GM19397 (cell line): Measurements from ENCODE around the gene ACOT12.
A peak's percentile ranks its signal among the peaks of the same experiment; 100 is the strongest.
"Not testable (repeated sequence)": the region's sequence is repeated elsewhere in the genome, so short reads cannot be mapped to it uniquely, and the experiment has no call there.

Source experiments
- ATAC-seq: cut with Tn5 transposase; IDR thresholded peaks from one replicate; pipeline ENCODE4 v1.9.1; 2021; ENCODE audit warnings: mild to moderate bottlenecking, moderate library complexity; ENCODE audit not compliant: unreplicated experiment

Gene ACOT12

DNA sequence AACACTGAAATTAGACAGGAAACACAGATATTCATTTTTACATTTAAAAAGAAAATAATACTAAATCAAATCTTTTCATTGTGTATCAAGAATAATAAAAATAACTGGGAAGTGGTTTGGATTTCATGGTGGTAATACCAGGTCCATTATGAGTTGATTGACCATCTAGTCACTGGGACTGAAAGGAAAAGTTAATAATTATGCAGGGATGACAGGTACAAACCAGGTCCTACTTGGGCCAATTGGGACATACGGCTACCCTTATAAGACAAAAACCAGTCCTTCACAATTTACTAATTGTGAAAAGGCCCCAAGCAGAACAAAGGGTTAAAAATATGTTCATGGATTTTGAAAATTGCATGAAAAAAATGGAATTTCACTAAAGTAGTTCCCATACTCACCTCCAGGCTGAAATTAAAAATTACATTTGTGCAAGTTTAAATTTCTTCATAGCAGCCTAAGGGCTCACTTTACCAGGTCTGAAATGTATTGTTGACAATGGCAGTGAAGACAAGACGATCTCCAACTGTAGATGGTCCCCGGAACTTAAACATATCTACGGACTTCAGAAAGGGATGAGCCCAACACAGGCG, 48.4 kb downstream of the ACOT12 start:
- no peak for ATAC-seq

DNA sequence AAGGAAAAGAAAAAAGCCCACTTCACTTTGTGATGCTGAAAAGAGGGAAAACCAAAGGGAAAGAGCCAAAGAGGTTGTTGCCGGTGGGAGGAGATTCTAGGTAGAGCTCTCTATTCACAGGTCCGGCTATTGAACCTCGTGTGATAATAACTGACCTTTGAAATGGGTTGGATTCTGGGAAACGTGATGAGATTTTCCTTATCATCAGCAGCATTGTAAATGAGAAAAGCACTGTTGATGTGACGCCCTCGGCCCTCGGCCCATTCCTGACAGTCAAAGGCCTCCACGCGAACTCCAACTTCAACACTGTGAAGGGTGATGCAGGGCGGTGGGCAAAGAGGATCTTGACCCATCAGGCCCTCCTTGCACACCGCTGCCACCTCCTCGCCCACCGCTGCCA, 49.2 kb downstream of the ACOT12 start:
- ATAC-seq = no peak

DNA sequence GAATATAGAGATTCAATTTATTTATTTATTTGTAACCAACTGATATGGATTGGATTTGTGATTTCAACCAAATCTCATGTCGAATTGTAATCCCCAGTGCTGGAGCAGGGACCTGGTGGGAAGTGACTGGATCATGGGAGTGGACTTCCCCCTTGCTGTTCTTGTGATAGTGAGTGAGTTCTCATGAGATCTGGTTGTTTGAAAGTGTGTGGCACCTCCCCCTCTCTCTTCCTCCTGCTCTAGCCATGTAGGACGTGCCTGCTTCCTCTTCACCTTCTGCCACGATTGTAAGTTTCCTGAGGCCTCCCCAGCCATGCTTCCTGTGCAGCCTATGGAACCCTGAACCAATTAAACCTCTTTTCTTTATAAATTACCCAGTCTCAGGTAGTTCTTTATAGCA, 55.7 kb downstream of the ACOT12 start:
- ATAC-seq = not testable (repeated sequence)

DNA sequence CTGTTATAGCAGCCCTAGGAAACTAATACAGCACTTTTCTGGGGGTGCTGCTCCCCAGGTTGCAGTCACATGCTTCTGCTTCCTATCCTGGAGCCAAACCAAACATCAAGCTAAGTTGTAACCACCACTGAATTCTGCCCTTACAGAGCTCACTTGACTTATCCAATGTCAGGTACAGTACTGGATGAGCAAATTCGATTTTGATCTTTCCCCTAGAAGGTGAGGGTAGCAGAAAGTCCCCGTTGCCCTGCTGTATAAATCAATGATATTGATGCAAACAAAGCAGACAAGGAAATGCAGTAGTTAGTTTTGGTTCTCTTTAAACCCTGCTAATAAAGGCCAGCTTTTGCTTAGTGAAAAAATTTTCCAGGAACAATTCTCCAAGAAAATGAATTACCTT, 56.1 kb downstream of the ACOT12 start:
- no peak for ATAC-seq

DNA sequence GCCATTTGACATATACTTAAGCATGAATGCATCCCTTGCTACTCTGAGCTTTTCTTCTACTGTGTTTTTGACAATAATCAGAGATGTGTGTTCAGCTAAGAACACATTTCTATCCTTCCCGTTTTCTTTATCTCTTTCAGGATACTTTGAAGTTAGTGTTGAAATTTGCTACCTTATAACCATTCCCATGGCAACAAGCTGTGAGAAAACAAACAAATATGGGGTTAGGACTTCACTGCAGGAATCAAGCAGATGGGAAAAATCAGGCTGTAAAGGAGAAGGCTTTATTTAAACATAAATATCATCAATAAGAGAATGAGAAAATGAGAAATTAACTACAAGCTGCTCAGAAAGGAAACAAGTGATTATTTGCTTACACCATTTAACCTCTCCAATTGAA, 57.4 kb downstream of the ACOT12 start:
- no peak for ATAC-seq

DNA sequence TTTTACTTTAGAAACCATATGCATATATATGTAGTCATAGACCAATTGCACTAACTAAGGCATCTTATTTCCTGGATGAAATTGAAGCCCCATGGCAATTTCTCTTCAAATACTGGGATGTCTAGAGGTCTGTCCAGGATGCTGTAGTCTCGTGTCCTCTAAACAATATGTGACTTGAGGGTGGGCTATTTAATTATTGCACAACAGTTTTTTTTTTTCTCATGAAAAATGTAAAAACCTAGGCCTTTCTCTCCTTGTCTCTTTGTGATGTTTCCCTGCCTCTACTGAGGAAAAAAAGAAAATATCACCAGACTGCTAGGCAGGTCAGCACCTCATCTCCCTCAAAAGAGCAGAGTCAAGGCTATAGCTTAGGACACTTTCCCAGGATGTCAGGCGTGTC, 58.0 kb downstream of the ACOT12 start:
- no peak for ATAC-seq

DNA sequence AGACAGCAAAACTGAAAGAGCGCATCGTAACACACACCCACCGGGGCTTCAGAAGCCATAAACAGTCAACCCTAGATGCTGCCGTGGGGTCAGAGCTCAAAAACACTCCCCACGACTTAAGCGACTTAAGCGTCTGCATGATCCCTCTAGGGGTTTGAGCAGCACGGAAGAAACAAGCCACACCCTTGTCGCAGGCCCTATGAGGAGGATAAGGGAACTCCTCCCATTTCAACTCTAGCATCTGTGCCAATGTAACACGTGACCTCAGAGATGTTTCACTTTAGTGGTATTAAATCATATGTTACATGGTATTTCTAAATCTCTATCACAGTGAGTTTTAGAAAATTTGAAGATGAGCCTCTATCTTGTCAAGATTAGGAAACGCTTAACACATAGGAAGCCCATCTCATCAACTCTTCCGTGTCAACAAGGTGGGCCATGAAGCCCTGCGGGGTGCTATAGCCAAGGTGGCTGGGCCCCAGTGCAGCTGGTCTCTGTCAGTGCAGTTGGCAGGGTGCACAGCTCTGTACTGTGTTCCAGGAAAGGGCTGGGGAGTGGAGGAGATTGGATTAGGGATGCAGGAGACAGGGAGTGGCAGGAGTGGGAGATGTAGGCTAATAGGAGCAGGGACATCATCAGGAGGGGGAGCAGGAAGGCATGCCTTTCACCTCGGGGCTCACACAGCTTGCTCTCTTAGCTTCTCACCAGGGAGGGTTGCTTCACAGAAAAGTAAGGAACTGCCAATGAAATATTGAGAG, 59.5 kb downstream of the ACOT12 start:
- ATAC-seq = no peak

DNA sequence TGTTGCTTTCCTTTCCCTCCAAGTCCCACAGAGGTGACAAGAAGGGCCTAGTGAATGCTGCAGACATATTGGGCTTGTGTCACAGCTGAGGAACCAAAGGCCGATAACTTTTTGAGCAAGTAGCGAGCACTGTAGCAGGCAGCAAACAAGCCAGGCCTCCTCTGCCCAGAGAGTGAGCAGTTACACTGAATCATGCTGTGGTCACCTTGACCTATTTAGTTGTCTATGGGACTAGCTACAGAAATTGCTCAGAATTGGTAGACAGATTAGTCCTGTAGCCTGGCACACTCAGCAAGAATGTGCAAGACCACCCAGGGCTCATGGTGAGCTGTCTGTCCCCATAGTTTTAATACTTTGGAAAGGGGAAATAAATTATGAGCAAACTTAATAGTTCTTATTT, 67.4 kb downstream of the ACOT12 start:
- no peak for ATAC-seq

DNA sequence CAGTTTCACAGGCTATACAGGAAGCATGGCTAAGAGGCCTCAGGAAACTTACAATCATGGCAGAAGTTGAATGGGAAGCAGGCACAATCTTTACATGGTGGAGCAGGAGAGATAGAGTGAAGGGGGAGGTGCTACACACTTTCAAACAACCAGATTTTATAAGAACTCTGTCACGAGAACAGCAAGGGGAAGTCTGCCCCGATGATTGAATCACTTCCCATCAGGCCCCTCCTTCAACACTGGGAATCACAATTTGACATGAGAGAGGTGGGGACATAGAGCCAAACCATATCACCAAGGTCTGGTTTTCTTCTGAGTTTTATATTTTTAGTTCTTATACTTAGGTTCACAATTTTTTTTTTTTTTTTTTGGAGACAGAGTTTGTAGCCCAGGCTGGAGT, 76.4 kb downstream of the ACOT12 start:
- no peak for ATAC-seq

DNA sequence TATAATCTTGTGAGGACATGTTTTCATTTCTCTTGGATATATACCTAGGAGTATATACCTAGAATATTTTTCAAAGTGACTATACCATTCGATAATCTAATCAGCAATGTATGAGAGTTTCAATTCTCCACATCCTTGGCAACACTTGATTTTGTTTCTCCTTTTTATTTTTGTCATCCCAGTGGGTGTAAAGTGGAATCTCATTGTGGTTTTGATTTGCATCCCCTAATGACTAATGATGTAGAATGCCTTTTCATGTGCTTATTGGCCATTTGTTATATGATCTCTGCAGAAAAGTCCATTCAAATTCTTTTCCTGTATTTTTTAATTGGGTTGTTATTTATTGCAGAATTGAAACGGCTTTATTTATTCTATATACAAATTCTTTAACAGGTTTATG, 77.4 kb downstream of the ACOT12 start:
- no peak for ATAC-seq

DNA sequence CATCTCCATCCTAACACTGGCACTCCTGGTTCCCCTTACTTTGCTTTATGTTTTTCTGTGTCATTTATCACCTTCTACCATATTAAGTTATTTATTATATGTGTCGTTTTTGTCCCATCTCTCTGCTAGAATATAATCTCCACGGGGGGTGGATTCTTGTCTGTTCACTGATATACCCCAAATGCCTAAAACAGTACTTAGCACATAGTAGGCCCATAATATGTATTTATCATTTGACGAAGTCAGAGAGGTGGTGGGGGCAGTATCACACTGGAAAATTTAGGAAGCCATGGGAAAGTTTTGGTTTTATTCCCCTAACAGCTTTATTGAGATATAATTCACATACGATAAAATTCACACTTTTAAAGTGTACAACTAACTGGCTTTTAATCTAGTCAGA, 78.1 kb downstream of the ACOT12 start:
- ATAC-seq = no peak

DNA sequence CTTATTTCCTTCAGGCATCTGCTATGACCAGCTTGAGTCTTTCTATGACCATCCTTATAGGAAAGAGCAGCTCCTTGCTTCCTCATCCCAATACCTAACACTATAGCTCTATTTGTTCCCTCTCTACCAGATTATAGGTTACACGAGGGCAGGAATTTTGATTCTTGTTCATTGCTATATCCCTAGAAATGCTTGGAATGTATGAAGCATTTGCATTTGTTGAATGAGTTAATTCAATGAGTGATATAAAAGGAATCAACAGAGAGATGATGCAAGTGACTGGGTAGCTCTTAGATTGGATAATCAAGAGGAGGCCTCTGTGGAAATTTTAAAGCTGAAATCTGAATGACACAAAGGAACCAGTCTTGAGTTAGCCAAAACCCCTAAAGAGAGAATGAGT, 78.6 kb downstream of the ACOT12 start:
- ATAC-seq = no peak

DNA sequence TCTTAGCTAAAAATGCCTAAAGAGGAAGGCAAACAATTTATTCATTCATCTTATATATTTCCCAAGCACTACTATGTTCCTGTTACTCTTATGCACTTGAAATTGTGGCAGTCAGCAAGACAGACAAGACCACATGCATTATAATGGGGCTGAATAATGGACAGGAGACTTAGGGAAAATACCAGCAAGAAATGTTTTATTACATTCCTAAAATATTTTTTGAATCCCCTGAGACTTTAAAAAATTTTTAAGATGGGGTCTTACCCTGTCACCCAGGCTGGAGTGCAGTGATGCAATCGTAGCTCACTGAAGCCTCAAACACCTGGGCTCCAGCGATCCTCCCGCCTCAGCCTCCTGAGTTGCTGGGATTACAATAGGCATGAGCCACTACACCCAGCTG, 79.4 kb downstream of the ACOT12 start:
- ATAC-seq = no peak

DNA sequence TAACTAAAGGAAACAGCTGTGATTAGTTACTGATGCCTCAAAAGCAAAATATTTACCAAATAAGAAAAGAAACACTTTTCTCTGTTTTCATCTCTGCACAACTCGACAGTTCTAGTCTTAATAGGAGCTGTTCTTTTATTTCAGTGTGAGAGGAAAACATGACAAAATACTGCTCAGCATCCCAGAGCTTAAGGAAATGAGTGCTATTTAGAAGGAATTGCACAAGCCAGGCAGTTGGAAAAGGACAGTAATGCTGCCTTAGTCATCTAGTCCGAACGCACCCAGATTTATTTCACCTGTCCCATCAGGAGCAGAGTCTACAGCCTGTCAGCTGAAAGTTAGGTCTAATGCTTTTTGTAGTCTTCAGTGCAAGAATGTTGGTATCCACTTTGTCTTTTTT, 80.2 kb downstream of the ACOT12 start:
- no peak for ATAC-seq

DNA sequence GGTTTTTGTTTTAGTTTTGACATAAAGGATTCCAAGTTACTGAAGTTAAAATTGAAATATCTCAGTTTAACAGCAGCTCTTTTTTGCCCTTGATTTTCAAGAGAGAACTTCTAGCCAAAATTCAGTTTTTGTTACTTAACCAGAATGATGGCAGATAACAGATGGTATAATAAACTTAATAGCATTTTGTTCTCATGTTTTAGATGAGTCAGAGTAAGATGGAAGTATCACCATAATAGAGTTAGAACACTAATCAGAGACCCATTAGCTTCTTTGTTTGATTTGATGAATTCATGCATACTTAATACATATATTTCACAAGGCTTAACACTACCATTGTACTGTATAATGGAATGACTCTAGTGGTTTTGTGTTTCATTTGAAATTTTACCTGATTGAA, 80.7 kb downstream of the ACOT12 start:
- no peak for ATAC-seq

DNA sequence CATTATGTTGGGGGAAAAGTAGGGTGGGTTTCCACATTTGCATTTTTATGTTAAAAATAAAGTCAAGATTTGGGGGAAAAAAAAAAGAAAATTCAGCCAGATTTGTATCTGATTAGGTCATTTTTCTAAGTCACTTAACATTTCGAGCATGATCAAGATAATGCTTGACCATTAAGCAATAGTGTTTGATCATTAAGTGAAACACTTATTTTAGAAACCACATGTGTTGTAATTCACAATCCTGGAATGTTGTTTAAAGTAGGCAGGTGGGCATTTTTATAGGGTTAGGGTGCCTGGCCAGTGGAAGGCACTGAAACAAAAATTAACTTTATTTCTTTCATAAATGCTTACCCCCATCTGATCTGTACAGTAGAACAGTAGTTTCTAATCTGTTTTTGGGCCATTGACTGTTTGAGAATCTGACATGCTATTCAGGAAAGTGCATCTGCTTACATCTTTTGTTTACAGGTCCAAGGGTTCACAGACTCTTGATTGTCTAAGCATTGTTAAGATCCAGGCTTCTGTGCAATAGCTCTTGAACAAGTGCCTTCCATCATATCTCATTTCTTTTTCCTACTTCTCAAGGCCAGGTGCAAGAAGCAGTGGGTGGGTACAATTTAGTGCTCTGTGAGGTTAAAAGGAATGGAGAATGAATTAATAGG, 83.4 kb downstream of the ACOT12 start:
- no peak for ATAC-seq

DNA sequence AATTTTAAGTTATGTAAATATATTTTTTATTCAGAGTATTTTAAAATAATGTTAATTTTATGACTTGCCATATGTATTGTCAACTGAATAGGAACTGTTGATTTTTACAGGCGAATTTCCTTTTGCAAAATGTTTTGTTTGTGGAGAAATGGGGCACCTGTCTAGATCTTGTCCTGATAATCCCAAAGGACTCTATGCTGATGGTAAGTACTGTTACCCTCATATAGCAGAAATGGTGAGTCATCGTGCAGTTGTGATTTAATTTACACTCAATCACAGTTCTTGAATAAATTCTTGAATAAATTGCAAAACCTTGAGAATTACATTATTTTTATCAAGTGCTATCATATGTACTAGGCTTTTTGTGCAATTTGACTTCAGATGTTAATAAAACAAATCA, 85.1 kb downstream of the ACOT12 start:
- no peak for ATAC-seq

DNA sequence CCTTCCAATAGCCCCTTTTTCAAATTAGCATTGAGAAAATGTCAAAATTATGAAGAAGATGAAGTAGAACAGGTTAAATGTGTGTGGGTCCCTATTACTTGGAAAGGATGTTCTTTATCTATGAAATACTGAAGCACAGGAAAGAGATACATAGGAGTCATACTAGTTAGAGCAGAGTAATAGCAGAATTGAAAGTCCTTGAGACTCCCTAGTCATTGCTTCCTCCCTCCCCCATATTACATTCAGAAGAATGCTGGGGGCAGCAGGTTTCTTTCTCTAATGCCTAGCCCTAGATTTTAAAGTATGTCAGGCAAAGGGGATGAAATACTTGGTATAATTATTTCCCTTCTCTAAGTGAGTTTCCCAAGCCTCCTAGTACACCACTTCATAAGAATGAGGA, 88.1 kb downstream of the ACOT12 start:
- ATAC-seq = no peak

DNA sequence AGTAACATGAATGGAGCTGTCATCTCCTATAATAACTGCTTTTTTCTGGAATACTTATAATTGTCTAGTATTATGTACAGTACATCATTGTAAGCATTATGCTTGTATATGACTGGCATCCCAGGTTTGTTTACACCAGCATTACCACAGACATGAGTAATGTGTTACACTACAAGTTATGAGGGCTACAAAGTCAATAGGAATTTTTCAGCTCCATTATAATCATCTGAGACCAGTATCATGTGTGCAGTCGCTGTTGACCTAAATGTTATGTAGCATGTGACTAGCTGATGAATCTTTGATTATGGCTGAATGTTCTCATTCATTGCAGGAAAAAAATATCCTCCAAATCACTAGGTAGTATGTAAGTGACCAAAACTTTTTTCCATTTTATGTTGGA, 90.4 kb downstream of the ACOT12 start:
- no peak for ATAC-seq

DNA sequence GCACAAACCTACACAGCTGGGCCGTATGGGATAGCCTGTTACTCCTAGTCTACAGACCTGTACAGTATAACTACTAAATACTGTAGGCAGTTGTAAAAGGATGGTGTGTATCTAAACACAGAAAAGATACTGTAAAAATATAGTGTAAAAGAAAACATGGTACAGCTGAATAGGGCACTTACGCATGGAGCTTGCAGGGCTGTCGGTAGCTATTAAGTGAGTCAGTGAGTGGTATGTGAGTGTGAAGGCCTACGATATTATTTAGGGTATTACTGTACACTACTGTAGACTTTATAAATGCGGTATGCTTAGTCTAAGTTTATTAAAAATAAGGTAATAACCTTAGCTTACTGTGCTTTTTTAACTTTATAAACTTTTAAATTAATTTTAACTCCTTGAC, 91.3 kb downstream of the ACOT12 start:
- ATAC-seq = no peak

DNA sequence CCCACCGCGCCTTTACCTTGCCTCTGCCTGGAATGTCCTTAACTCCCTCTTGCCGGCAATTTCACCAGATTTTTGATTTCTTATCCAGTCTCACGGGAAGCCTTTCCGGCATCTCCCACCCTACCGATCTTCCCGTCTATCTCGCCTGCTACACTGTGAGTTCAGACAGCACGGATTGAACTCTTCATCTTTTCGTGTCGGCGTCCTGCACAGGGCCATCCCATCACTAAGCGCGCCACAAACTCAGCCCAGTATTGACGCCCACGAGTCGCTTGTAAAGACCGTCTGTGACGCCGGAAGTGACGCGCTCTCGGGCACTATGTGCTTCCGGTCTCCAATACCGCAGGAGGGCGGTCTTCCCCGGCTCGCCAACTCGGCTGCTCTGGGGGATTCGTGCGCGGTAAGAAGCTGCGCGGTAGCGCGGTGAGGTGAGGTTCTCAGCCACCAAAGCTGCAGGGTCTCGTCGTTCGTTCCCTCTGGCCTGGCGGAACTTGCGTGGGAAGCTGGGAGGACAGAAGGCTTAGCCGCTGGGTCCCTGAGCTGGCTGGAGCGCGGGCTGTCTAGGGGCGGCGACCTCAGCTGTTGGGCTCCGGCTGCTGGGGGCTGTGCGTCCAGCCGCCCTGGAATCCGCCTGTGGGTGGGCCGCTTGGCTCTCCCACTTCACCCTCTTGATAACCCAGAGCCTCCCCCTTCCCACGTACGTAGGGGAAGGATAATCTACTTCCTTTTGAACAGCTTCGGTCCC, 92.5 kb downstream of the ACOT12 start, which contains the start of gene ZCCHC9:
Gene ZCCHC9, plus strand, starts transcription at position 317 of the 745 bp plus-strand sequence. CDS start 3,171 bp downstream, outside the sequence.
- peak; percentile 99 for ATAC-seq

DNA sequence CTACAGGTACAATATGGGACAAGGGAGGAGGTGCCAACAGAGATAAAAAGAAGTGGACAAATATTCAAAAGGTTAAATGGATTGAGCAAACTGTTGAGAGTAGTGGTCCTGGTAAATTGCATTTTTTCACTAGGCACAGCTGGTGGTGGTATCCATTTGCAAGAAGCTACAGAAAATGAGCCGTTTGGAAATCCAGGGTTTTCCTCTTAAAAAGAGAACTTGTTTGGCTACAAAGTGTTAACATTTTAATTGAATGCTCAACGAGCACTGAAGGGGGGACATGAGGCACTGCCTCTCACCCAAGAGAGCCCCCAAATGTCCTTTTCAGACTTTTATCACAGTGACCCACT, 93.0 kb downstream of the ACOT12 start:
- no peak for ATAC-seq
